GM21786 (cell line): ENCODE data around the gene FAM174C.
"Not testable (repeated sequence)": the region's sequence is repeated elsewhere in the genome, so short reads cannot be mapped to it uniquely, and the experiment has no call there.

ENCODE experiments used
- ATAC-seq: cut with Tn5 transposase; IDR thresholded peaks from one replicate; pipeline ENCODE4 v1.9.1; 2021; ENCODE audit not compliant: unreplicated experiment

FAM174C gene

GRCh38 chr19:1296575-1297271 is 21.4 kb downstream of the FAM174C start:
- ATAC-seq, result no peak

GRCh38 chr19:1298235-1298634 is 22.9 kb downstream of the FAM174C start:
- no peak for ATAC-seq

GRCh38 chr19:1299801-1300200 is 24.5 kb downstream of the FAM174C start:
- ATAC-seq, result no peak

GRCh38 chr19:1300744-1301490 is 25.6 kb downstream of the FAM174C start:
- no peak for ATAC-seq

GRCh38 chr19:1302533-1303239 is 27.4 kb downstream of the FAM174C start:
- ATAC-seq, result no peak

- ATAC-seq, result no peak
Observed at GRCh38 chr19:1304197-1304924, 29.0 kb downstream of the FAM174C start.

- ATAC-seq, result not testable (repeated sequence)
Observed at GRCh38 chr19:1305354-1305753, 30.0 kb downstream of the FAM174C start.

- ATAC-seq, result no peak
Observed at GRCh38 chr19:1307320-1307719, 32.0 kb downstream of the FAM174C start.

GRCh38 chr19:1307755-1308303 is 32.5 kb downstream of the FAM174C start:
- no peak for ATAC-seq

GRCh38 chr19:1308718-1309117 is 33.4 kb downstream of the FAM174C start:
- ATAC-seq, result no peak

- ATAC-seq, result no peak
Observed at GRCh38 chr19:1309977-1310852, 34.9 kb downstream of the FAM174C start.

- no peak for ATAC-seq
Observed at GRCh38 chr19:1310853-1311180, 35.5 kb downstream of the FAM174C start.

- ATAC-seq, result no peak
Observed at GRCh38 chr19:1311543-1312091, 36.3 kb downstream of the FAM174C start.

GRCh38 chr19:1312767-1313694 is 37.7 kb downstream of the FAM174C start:
- no peak for ATAC-seq

- no peak for ATAC-seq
Observed at GRCh38 chr19:1313695-1314613, 38.6 kb downstream of the FAM174C start.

GRCh38 chr19:1315470-1316166 is 40.3 kb downstream of the FAM174C start:
- ATAC-seq, result no peak

GRCh38 chr19:1316466-1316865 is 41.1 kb downstream of the FAM174C start:
- ATAC-seq, result no peak
